Tibial artery (tissue), 4 donors: ENCODE results near the gene ANK2.

Experiments used
- DNase-seq, 2 donors: peaks; one replicate each; pipeline ENCODE4 v3.0.0-alpha.2; 2019
- H3K27ac ChIP-seq, 2 donors: fragments of 200-600 bp; sonication (generic) in 1 of 2; 1 replicate in 1 of 2; 2 replicates in 1 of 2; pipeline ENCODE4 v1.5.1; 2018 to 2019; ENCODE audit warnings: mild to moderate bottlenecking in 1 of 2
- H3K27me3 ChIP-seq, 2 donors: fragments of 200-600 bp; sonication (generic) in 1 of 2; one replicate each; pipeline versions ENCODE4 v1.5.1 to v1.6.0; 2016 to 2019
- H3K36me3 ChIP-seq, 3 donors: fragments of 200-600 bp; sonication (generic) in 2 of 3; one replicate each; pipeline ENCODE4 v1.5.1; 2016 to 2019; ENCODE audit warnings: mild to moderate bottlenecking in 2 of 3
- H3K4me1 ChIP-seq, 4 donors: fragments of 200-600 bp; sonication (generic) in 2 of 4; 1 replicate in 3 of 4; 2 replicates in 1 of 4; pipeline ENCODE4 v1.5.1; 2016 to 2019
- H3K4me3 ChIP-seq, 2 donors: fragments of 200-600 bp; sonication (generic) in 1 of 2; 1 replicate in 1 of 2; 2 replicates in 1 of 2; pipeline ENCODE4 v1.5.1; 2018 to 2019; ENCODE audit warnings: mild to moderate bottlenecking in 2 of 2
- H3K9me3 ChIP-seq, 3 donors: fragments of 200-600 bp; sonication (generic) in 1 of 3; one replicate each; pipeline ENCODE4 v1.5.1; 2016 to 2019
- CTCF ChIP-seq, 2 experiments: fragments of 200-600 bp in 1 of 2; fragments of 450-650 bp in 1 of 2; IDR thresholded peaks; one replicate each; pipeline ENCODE4 v1.5.1; 2017 to 2019; ENCODE audit warnings: antibody characterized with exemption in 2 of 2, mild to moderate bottlenecking in 1 of 2, moderate library complexity in 1 of 2
- intact Hi-C: fragments of 100-400 bp; cut with DNase I; formaldehyde crosslinking; loops from one replicate; pipeline ENCODE4 v1.15.0; 2023; ENCODE audit warnings: low total_unique reads

The ANK2 gene

DNA sequence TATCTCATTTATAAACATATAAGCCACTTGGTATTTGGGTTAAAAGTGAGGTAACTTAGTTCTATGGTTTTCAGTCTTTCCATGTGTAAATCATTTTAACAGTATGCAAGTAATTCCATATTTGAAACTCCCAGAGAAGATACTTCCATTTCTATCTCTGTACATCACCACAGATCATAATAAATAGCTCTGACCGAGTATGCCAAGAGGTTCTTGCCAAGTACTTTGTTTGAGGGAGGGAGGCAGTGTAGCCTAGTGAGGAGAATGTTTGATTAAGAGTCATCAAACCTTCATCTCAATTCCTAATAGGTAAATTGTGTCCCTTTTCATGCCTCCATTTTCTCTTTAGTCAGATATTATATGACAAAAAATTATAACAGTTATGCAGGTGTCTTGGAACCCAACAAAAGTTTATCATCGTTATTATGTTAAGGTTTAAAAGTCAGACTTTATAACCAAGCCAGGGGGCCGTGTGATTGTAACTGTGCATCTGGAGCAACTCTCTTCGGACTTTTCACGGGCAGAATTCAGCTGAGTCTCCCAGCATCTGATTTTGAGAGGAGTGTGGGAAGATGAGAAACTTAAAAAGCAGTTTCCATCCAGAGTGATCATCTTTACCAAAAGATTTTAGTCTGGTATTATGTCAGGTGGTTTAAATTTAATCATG, 123.8 kb downstream of the ANK2 start:
- H3K4me1 ChIP-seq, result no peaks in the 10 kb centered on the region
- H3K4me3 ChIP-seq, result no peak overlapping the region
- no peaks in the 10 kb centered on the region for H3K36me3 ChIP-seq
- intact Hi-C loops, result no loop called here
- no peak for DNase-seq
- H3K27me3 ChIP-seq, result no peaks in the 10 kb centered on the region
- H3K9me3 ChIP-seq, result no peaks in the 10 kb centered on the region
- no peak overlapping the region for H3K27ac ChIP-seq
- TF ChIP-seq CTCF (IDR thresholded peaks at IDR 0.05), result no peak

DNA sequence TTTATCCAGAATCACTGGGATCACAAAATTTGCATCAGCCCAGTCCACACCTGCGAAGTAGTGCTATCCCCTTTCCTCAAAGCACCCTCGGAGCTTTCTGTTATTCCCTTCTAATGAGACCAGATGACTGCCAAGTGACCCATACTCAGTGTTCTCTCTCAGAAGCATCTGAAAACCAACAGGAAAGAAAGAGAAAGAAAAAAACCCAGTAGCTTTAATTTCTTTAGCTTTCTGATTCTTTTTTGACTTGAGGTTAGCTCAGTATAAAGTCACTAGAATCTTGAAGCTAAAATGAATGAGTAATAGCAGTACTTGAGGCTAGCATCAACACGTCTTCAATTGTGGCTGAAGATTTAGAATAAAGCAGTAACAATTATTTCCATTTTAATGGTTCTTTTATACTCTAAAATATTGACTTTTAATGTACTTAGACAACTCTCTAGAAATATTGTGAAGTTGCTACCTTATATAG, 124.4 kb downstream of the ANK2 start:
- no peak overlapping the region for H3K4me3 ChIP-seq
- H3K9me3 ChIP-seq, result no peaks in the 10 kb centered on the region
- DNase-seq, result no peak
- H3K4me1 ChIP-seq, result peaks cover 0 to 3% (median 1%) of the 10 kb centered on the region in 4 donors
- intact Hi-C loops, result no loop called here
- H3K27ac ChIP-seq, result no peak overlapping the region
- H3K36me3 ChIP-seq, result no peaks in the 10 kb centered on the region
- no peak for TF ChIP-seq CTCF (IDR thresholded peaks at IDR 0.05)
- no peaks in the 10 kb centered on the region for H3K27me3 ChIP-seq

DNA sequence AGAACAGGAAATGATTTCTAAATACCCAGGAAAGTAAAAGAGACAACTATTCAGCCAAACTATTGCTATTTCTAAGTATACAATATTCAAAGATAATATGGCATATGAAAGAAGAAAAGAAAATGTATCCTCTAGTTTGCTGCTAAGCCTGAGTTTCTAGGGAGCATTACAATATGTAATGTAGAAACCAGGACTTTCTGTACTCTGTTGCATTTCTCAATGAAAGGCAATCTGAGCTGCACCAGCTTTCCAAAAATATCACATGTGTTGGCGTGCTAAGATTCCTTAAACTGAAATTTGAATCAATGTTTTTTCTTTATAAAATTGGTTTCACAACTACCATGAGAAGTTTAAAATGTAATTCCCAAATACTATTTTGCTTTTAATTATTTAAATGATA, 129.6 kb downstream of the ANK2 start:
- peak overlapping the region in 1 of 2 donors; percentile 15 for H3K27ac ChIP-seq
- TF ChIP-seq CTCF (IDR thresholded peaks at IDR 0.05), result no peak
- no peaks in the 10 kb centered on the region for H3K36me3 ChIP-seq
- peaks cover 0 to 23% (median 7%) of the 10 kb centered on the region in 4 donors for H3K4me1 ChIP-seq
- no peaks in the 10 kb centered on the region for H3K9me3 ChIP-seq
- H3K27me3 ChIP-seq, result no peaks in the 10 kb centered on the region
- DNase-seq, result no peak
- no peak overlapping the region for H3K4me3 ChIP-seq
- intact Hi-C loops, result no loop called here

- Histone ChIP-seq H3K9me3 (no peaks in the 10 kb centered on the region), H3K36me3 (no peaks in the 10 kb centered on the region), H3K27ac (no peak overlapping the region), H3K4me3 (no peak overlapping the region), H3K4me1 (peaks cover 0 to 23% (median 7%) of the 10 kb centered on the region in 4 donors), H3K27me3 (no peaks in the 10 kb centered on the region)
- no peak for TF ChIP-seq CTCF (IDR thresholded peaks at IDR 0.05)
- intact Hi-C loops, result no loop called here
- no peak for DNase-seq
These were observed 130.5 kb downstream of the ANK2 start for GRCh38 chr4:113179996-113180395.

GRCh38 chr4:113181289-113182007, 132.0 kb downstream of the ANK2 start:
- H3K4me1 ChIP-seq, result peaks cover 0 to 23% (median 7%) of the 10 kb centered on the region in 4 donors
- no peak for DNase-seq
- no peak overlapping the region for H3K27ac ChIP-seq

More at GRCh38 chr4:113181289-113182007, 132.0 kb downstream of the ANK2 start:
- Histone ChIP-seq H3K36me3 (no peaks in the 10 kb centered on the region), H3K4me3 (no peak overlapping the region), H3K27me3 (no peaks in the 10 kb centered on the region), H3K9me3 (no peaks in the 10 kb centered on the region)
- intact Hi-C loops, result no loop called here
- no peak for TF ChIP-seq CTCF (IDR thresholded peaks at IDR 0.05)
